ENCODE measurements around the gene ADARB2. TPM values are rescaled to one million over a fixed set of nuclear protein-coding genes. Genes with fewer than 3 reads are reported as not detected.

The ADARB2 gene
- polyA plus RNA-seq, 3 donors = not detected

GRCh38 chr10:1267148-1267547 lies 470.2 kb downstream of the ADARB2 start:
- no peak for DNase-seq
- intact Hi-C loops (cut with micrococcal nuclease) = no loop called here
- H2AFZ ChIP-seq (ENCODE audit: insufficient read depth, low read depth, low read length, poor library complexity, severe bottlenecking) = no peak overlapping the region
- H3K9me3 ChIP-seq (replicated peaks in 1 of 2; ENCODE audit: control insufficient read depth in 1 of 2, insufficient read depth in 1 of 2, low read length in 2 of 2) = no peaks in the 10 kb centered on the region
- no peaks in the 10 kb centered on the region for H3K36me3 Mint-ChIP-seq
- no peak overlapping the region for H3K9ac ChIP-seq (ENCODE audit: insufficient read depth, low read length, poor library complexity, severe bottlenecking)
- no peaks in the 10 kb centered on the region for H3K27me3 ChIP-seq (ENCODE audit: control insufficient read depth in 2 of 2, insufficient read depth in 2 of 2, low read length in 2 of 2)
- no peaks in the 10 kb centered on the region for H4K20me1 ChIP-seq (ENCODE audit: insufficient read depth, low read length)
- no peak overlapping the region for H3K27ac ChIP-seq (ENCODE audit: low read depth in 1 of 2, low read length in 2 of 2)
- H3K4me3 Mint-ChIP-seq = no peak overlapping the region
- H3K4me3 ChIP-seq (replicated peaks in 1 of 3; ENCODE audit: low read depth in 2 of 3, low read length in 3 of 3) = no peak overlapping the region
- peak overlapping the region in 1 of 7 donors; percentile 8 for H3K27ac Mint-ChIP-seq
- WGBS (ENCODE audit: insufficient coverage) = 69% methylated on average over 3 of the region's 8 CpGs
- H3K79me2 ChIP-seq (ENCODE audit: insufficient read depth, low read length) = no peaks in the 10 kb centered on the region
- H3K27me3 Mint-ChIP-seq (ENCODE audit: low read depth in 3 of 3) = peaks cover 2 to 7% (median 3%) of the 10 kb centered on the region in 3 donors
- H3K4me1 ChIP-seq (ENCODE audit: control insufficient read depth in 1 of 2, insufficient read depth in 2 of 2, low read length in 2 of 2) = no peaks in the 10 kb centered on the region
- no peak overlapping the region for H3K4me2 ChIP-seq (replicated peaks; ENCODE audit: extremely low read depth, low read length, poor library complexity, severe bottlenecking)
- H3K9me3 Mint-ChIP-seq = peaks cover 0 to 3% (median 0%) of the 10 kb centered on the region in 7 donors
- H3K36me3 ChIP-seq (replicated peaks in 1 of 2; ENCODE audit: control insufficient read depth in 1 of 2, insufficient read depth in 2 of 2, low read length in 2 of 2) = no peaks in the 10 kb centered on the region
- H3K4me1 Mint-ChIP-seq = peaks cover 4% of the 10 kb centered on the region
- TF ChIP-seq CTCF (IDR thresholded peaks at IDR 0.05) = no peak

- DNase-seq = no peak
- H3K79me2 ChIP-seq (ENCODE audit: insufficient read depth, low read length) = no peaks in the 10 kb centered on the region
- H3K36me3 Mint-ChIP-seq = no peaks in the 10 kb centered on the region
- peaks cover 2 to 7% (median 3%) of the 10 kb centered on the region in 3 donors for H3K27me3 Mint-ChIP-seq (ENCODE audit: low read depth in 3 of 3)
- intact Hi-C loops (cut with micrococcal nuclease) = no loop called here
- H3K4me2 ChIP-seq (replicated peaks; ENCODE audit: extremely low read depth, low read length, poor library complexity, severe bottlenecking) = no peak overlapping the region
- no peak overlapping the region for H3K27ac Mint-ChIP-seq
- peaks cover 0 to 3% (median 0%) of the 10 kb centered on the region in 7 donors for H3K9me3 Mint-ChIP-seq
- H3K4me3 Mint-ChIP-seq = peak overlapping the region in 1 of 2 donors; percentile 39
- H3K4me3 ChIP-seq (replicated peaks in 1 of 3; ENCODE audit: low read depth in 2 of 3, low read length in 3 of 3) = no peak overlapping the region
- H3K4me1 Mint-ChIP-seq = peaks cover 4% of the 10 kb centered on the region
- no peak overlapping the region for H2AFZ ChIP-seq (ENCODE audit: insufficient read depth, low read depth, low read length, poor library complexity, severe bottlenecking)
- no peaks in the 10 kb centered on the region for H3K27me3 ChIP-seq (ENCODE audit: control insufficient read depth in 2 of 2, insufficient read depth in 2 of 2, low read length in 2 of 2)
- H3K27ac ChIP-seq (ENCODE audit: low read depth in 1 of 2, low read length in 2 of 2) = no peak overlapping the region
- 96% methylated on average over 34 of the region's 36 CpGs for WGBS (ENCODE audit: insufficient coverage)
- no peaks in the 10 kb centered on the region for H4K20me1 ChIP-seq (ENCODE audit: insufficient read depth, low read length)
- H3K9ac ChIP-seq (ENCODE audit: insufficient read depth, low read length, poor library complexity, severe bottlenecking) = no peak overlapping the region
- H3K9me3 ChIP-seq (replicated peaks in 1 of 2; ENCODE audit: control insufficient read depth in 1 of 2, insufficient read depth in 1 of 2, low read length in 2 of 2) = no peaks in the 10 kb centered on the region
- no peaks in the 10 kb centered on the region for H3K36me3 ChIP-seq (replicated peaks in 1 of 2; ENCODE audit: control insufficient read depth in 1 of 2, insufficient read depth in 2 of 2, low read length in 2 of 2)
- TF ChIP-seq CTCF (IDR thresholded peaks at IDR 0.05) = no peak
- no peaks in the 10 kb centered on the region for H3K4me1 ChIP-seq (ENCODE audit: control insufficient read depth in 1 of 2, insufficient read depth in 2 of 2, low read length in 2 of 2)
Measured at GRCh38 chr10:1266033-1266802, 471.1 kb downstream of the ADARB2 start.
